ENCODE results near the gene PRMT3. TPM values are rescaled to one million over a fixed set of nuclear protein-coding genes. Genes with fewer than 3 reads are reported as not detected.
"Not testable (repeated sequence)": the region's sequence is repeated elsewhere in the genome, so short reads cannot be mapped to it uniquely, and the experiment has no call there.

PRMT3 gene
- polyA plus RNA-seq, 1 donor (not counting 4 experiments of a cell fraction or from before 2014, with no cell fraction given) = 29.4 TPM

- Histone ChIP-seq H3K27me3 (ENCODE audit: control insufficient read depth, extremely low read depth, insufficient read depth, low read length) (no peaks in the 10 kb centered on the region), H3K9ac (ENCODE audit: control insufficient read depth, extremely low read depth, insufficient read depth, low read length) (no peak overlapping the region), H3K36me3 (ENCODE audit: control insufficient read depth in 2 of 2, extremely low read depth in 1 of 2, insufficient read depth in 2 of 2, low read length in 2 of 2) (peaks cover 0 to 3% of the 10 kb centered on the region in 2 experiments), H3K4me1 (ENCODE audit: control insufficient read depth, extremely low read depth, insufficient read depth, low read length) (no peaks in the 10 kb centered on the region), H3K9me3 (ENCODE audit: control insufficient read depth, low read depth, low read length) (no peaks in the 10 kb centered on the region), H2AFZ (ENCODE audit: control insufficient read depth, low read length) (no peak overlapping the region), H3K4me3 (ENCODE audit: control insufficient read depth in 2 of 3, extremely low read depth in 1 of 3, insufficient read depth in 2 of 3, low read depth in 1 of 3, low read length in 3 of 3) (no peak overlapping the region), H3K27ac (ENCODE audit: control insufficient read depth, insufficient read depth, low read length) (no peak overlapping the region), H3K4me2 (ENCODE audit: control insufficient read depth, extremely low read depth, insufficient read depth, low read depth, low read length) (no peak overlapping the region), H3K9me1 (ENCODE audit: control insufficient read depth, extremely low read depth, insufficient read depth, low read length) (no peaks in the 10 kb centered on the region), H3K79me2 (ENCODE audit: control insufficient read depth, insufficient read depth, low read length) (no peaks in the 10 kb centered on the region), H4K20me1 (ENCODE audit: control insufficient read depth, extremely low read depth, insufficient read depth, low read length) (no peaks in the 10 kb centered on the region)
- no peak for DNase-seq (ENCODE audit: low read depth, low spot score)
- dilution Hi-C loops (cut with MboI; ENCODE audit: extremely low pct_ligation_motif_present, low sequenced_read_pairs) = no loop called here
- TF ChIP-seq EZH2 (IDR thresholded peaks at IDR 0.05; ENCODE audit: low read length) (no peak), CTCF (optimal IDR thresholded peaks at IDR 0.05 in 1 of 3, IDR thresholded peaks at IDR 0.05 in 1 of 3, conservative IDR thresholded peaks at IDR 0.05 in 1 of 3; ENCODE audit: extremely low read depth in 1 of 3, insufficient read depth in 2 of 3, low read length in 3 of 3) (no peak)
- no peak for FAIRE-seq
Observed at GRCh38 chr11:20467487-20468185, 80.1 kb downstream of the PRMT3 start.

- H4K20me1 ChIP-seq (ENCODE audit: control insufficient read depth, extremely low read depth, insufficient read depth, low read length) = no peaks in the 10 kb centered on the region
- no peak overlapping the region for H3K4me3 ChIP-seq (ENCODE audit: control insufficient read depth in 2 of 3, extremely low read depth in 1 of 3, insufficient read depth in 2 of 3, low read depth in 1 of 3, low read length in 3 of 3)
- dilution Hi-C loops (cut with MboI; ENCODE audit: extremely low pct_ligation_motif_present, low sequenced_read_pairs) = no loop called here
- H3K27ac ChIP-seq (ENCODE audit: control insufficient read depth, insufficient read depth, low read length) = no peak overlapping the region
- H3K9ac ChIP-seq (ENCODE audit: control insufficient read depth, extremely low read depth, insufficient read depth, low read length) = no peak overlapping the region
- no peaks in the 10 kb centered on the region for H3K9me3 ChIP-seq (ENCODE audit: control insufficient read depth, low read depth, low read length)
- TF ChIP-seq EZH2 (IDR thresholded peaks at IDR 0.05; ENCODE audit: low read length) (no peak), CTCF (optimal IDR thresholded peaks at IDR 0.05 in 1 of 3, IDR thresholded peaks at IDR 0.05 in 1 of 3, conservative IDR thresholded peaks at IDR 0.05 in 1 of 3; ENCODE audit: extremely low read depth in 1 of 3, insufficient read depth in 2 of 3, low read length in 3 of 3) (no peak)
- no peaks in the 10 kb centered on the region for H3K27me3 ChIP-seq (ENCODE audit: control insufficient read depth, extremely low read depth, insufficient read depth, low read length)
- no peak for FAIRE-seq
- H3K79me2 ChIP-seq (ENCODE audit: control insufficient read depth, insufficient read depth, low read length) = no peaks in the 10 kb centered on the region
- peaks cover 12% of the 10 kb centered on the region for H3K4me1 ChIP-seq (ENCODE audit: control insufficient read depth, extremely low read depth, insufficient read depth, low read length)
- H3K36me3 ChIP-seq (ENCODE audit: control insufficient read depth in 2 of 2, extremely low read depth in 1 of 2, insufficient read depth in 2 of 2, low read length in 2 of 2) = peaks cover 0 to 3% of the 10 kb centered on the region in 2 experiments
- no peak overlapping the region for H2AFZ ChIP-seq (ENCODE audit: control insufficient read depth, low read length)
- no peak for DNase-seq (ENCODE audit: low read depth, low spot score)
- H3K4me2 ChIP-seq (ENCODE audit: control insufficient read depth, extremely low read depth, insufficient read depth, low read depth, low read length) = no peak overlapping the region
- H3K9me1 ChIP-seq (ENCODE audit: control insufficient read depth, extremely low read depth, insufficient read depth, low read length) = no peaks in the 10 kb centered on the region
Observed at GRCh38 chr11:20470348-20470747, 82.8 kb downstream of the PRMT3 start.

GRCh38 chr11:20471929-20472328, 84.4 kb downstream of the PRMT3 start:
- H3K9me3 ChIP-seq (ENCODE audit: control insufficient read depth, low read depth, low read length); H3K79me2 ChIP-seq (ENCODE audit: control insufficient read depth, insufficient read depth, low read length); H3K27me3 ChIP-seq (ENCODE audit: control insufficient read depth, extremely low read depth, insufficient read depth, low read length); H3K36me3 ChIP-seq (ENCODE audit: control insufficient read depth in 2 of 2, extremely low read depth in 1 of 2, insufficient read depth in 2 of 2, low read length in 2 of 2); FAIRE-seq; dilution Hi-C loops (cut with MboI; ENCODE audit: extremely low pct_ligation_motif_present, low sequenced_read_pairs); H3K9ac ChIP-seq (ENCODE audit: control insufficient read depth, extremely low read depth, insufficient read depth, low read length); H3K4me2 ChIP-seq (ENCODE audit: control insufficient read depth, extremely low read depth, insufficient read depth, low read depth, low read length); H4K20me1 ChIP-seq (ENCODE audit: control insufficient read depth, extremely low read depth, insufficient read depth, low read length); H3K9me1 ChIP-seq (ENCODE audit: control insufficient read depth, extremely low read depth, insufficient read depth, low read length); H3K4me3 ChIP-seq (ENCODE audit: control insufficient read depth in 2 of 3, extremely low read depth in 1 of 3, insufficient read depth in 2 of 3, low read depth in 1 of 3, low read length in 3 of 3); H2AFZ ChIP-seq (ENCODE audit: control insufficient read depth, low read length); DNase-seq (ENCODE audit: low read depth, low spot score); H3K27ac ChIP-seq (ENCODE audit: control insufficient read depth, insufficient read depth, low read length): not testable (repeated sequence)
- peaks cover 13% of the 10 kb centered on the region for H3K4me1 ChIP-seq (ENCODE audit: control insufficient read depth, extremely low read depth, insufficient read depth, low read length)
